GM21737 (cell line): ENCODE measurements around the gene YIF1B.

Source experiments
- ATAC-seq: cut with Tn5 transposase; IDR thresholded peaks from one replicate; pipeline ENCODE4 v1.9.1; 2021; ENCODE audit warnings: mild to moderate bottlenecking, moderate library complexity; ENCODE audit not compliant: unreplicated experiment

Gene YIF1B

DNA sequence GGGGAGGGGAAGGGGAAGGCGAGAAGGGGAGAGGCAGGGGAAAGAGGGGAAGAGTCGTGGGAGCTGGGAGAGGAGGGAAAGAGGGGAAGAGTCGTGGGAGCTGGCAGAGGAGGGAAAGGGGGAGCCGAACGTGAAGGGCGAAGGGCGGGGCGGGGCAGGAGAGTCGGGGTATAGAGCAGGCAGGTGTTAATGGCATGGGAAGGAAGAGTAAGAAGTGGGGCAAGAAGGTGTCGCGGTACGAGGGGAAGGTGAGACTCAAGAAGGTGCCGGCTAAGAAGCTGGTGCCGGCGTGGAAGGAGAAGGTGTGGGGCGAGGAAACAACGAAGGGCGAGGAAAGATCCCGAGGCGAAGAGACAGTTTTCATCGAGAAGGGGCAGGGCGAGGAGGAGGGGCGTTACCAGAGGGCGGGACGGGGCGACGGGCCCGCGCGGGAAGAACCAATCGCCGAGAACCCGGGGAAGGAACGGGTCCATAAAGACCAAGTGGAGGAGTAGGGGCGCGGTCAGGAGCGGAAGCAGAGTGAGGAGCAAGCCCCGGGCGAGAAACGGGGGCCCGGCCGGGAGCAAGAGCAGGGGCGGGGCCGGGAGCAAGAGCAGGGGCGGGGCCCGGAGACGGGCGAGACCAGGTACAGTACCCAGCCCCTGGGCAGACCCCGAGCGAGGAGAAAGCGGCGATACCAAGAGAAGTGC is 20.3 kb upstream of the YIF1B start:
- ATAC-seq, result peak; percentile 60

GRCh38 chr19:38333245-38333644 is 17.5 kb upstream of the YIF1B start:
- ATAC-seq, result no peak

DNA sequence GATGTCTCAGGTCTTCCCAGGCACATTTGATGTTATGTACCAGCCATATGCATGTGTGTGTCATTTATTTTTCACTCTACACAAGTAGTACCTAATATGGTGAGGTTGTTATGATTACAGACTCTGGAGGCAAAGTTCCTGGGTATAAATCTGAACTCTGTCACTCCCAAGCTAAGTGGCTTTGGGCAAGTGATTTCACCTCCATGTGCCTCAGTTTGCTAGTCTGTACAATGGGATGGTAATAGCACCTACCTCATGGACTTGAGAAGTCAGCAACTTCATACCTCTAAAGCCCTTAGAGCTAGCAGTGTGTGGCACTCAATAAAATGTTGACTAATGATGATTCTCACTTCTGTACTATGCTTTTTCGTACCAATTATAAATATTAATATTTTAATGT is 16.0 kb upstream of the YIF1B start:
- ATAC-seq, result no peak

DNA sequence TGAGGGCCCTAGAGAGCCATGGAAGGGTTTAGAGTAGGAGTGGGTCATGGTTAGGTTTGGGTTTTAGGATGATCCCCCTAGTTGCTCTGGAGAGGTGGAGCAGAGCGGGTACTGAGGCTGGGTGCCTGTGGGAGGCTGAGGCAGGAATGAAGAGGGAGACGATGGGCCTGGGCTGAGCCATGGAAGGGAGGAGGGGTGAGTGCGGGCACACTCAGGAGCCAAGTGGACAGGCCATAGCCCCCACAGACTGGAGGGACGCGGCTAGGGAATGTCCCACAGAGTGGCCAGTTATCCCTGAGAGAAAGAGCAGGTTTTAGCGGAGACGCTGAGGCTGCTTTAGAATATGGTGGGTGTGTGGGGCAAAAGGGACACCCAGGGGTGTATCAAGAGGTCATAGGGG is 13.9 kb upstream of the YIF1B start:
- ATAC-seq, result no peak

GRCh38 chr19:38326591-38326990 is 10.8 kb upstream of the YIF1B start:
- ATAC-seq, result no peak

DNA sequence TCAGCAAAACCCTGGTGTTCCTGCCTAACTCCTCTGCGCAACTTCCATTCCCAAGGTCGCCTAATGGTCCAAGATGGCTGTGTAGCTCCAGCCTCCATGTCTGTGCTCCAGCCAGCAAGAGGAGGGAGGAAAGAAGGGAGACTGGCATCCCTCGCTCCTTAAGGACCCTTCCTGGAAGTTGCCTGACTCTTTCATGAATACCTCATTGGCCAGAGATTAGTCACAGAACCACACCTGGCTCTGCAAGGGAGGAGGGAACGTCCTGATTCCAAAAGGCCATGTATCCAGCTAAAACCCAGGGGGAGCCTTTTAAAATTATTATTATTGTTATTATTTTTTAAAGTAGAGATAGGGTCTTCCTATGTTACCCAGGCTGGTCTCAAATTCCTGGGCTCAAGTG is 8.7 kb upstream of the YIF1B start:
- no peak for ATAC-seq

- no peak for ATAC-seq
Measured at GRCh38 chr19:38323291-38323690, 7.5 kb upstream of the YIF1B start.

- ATAC-seq, result no peak
Measured at GRCh38 chr19:38321646-38322196, 6.0 kb upstream of the YIF1B start.

- ATAC-seq, result no peak
Measured at GRCh38 chr19:38320969-38321339, 5.2 kb upstream of the YIF1B start.

DNA sequence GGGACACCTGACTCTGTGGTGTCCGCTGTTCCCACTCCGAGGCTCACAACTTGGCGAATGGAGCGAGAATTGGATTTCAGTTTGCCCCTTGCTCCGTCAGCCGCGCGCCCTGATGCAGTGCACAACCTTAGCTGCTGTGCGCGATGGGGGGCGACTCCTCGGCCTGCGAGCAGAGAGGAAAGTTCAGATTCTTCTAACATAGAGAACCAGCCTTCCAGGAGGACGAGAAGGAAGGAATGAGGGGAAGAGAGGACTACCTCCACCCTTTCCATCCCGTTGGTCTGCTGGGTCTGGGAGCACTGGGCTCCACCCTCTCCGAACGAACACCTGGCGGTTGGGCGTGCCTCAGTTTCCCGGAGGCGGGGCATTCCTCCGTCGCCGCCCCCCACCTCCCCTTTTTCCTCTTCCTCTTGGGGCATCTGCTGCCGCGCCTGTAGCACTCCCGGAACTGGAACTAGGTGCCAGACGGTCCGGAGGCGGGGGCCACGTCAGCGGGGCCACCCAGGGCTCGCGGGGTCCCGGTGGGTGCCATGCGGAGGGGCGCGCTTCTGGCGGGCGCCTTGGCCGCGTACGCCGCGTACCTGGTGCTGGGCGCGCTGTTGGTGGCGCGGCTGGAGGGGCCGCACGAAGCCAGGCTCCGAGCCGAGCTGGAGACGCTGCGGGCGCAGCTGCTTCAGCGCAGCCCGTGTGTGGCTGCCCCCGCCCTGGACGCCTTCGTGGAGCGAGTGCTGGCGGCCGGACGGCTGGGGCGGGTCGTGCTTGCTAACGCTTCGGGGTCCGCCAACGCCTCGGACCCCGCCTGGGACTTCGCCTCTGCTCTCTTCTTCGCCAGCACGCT is 3.9 kb upstream of the YIF1B start, which contains the start of gene KCNK6:
Gene KCNK6, plus strand, starts transcription at position 425 of the 838 bp plus-strand sequence. Its CDS starts 106 bp downstream, at position 531.
- no peak for ATAC-seq

DNA sequence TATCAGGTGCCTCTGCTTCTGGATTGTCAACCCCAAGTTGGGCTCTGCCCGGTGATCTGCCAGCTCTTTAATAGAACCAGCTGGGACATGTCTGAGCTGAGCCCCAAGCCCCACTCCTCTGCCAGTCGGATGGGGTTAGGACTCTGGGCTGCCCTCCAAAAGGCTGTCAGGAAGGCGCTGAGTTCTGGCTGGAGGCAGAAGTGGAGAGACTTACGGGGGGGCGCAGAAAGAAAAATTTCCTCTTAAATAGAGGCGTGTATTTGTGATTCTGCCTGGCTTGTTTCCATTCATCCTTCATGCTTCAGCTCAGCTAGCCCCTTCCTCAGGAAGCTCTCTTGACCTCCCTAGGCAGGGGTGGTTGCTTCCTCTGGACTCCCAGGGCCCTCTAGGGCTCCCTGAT is 2.9 kb upstream of the YIF1B start:
- no peak for ATAC-seq

DNA sequence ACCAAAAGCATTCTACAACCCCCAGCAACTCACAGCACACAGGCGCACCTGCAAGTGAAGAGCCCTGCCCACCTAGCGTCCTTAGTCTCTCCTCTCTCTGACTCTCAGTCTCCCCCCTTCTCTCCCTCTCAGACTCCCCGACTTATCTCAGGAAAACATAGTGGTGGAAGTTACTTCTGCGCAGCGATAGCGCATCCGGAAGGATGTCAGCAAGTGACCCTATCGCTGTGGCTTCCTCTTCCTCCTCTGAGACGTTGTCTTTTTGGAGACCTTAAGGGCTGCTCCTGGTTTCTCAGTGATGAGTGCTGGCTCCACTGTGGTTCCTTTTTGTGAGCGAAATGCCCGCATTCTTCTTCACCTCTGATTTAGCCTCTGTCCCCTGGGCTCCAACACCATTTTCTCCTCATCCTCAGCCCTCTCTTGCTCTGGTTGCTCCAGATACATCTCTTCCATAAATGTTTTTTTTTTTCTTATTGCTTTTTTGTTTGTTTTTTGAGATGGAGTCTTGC is 1.4 kb upstream of the YIF1B start:
- ATAC-seq, result no peak

- ATAC-seq, result peak; percentile 8
Measured at GRCh38 chr19:38316477-38317067, 825 bp upstream of the YIF1B start.

DNA sequence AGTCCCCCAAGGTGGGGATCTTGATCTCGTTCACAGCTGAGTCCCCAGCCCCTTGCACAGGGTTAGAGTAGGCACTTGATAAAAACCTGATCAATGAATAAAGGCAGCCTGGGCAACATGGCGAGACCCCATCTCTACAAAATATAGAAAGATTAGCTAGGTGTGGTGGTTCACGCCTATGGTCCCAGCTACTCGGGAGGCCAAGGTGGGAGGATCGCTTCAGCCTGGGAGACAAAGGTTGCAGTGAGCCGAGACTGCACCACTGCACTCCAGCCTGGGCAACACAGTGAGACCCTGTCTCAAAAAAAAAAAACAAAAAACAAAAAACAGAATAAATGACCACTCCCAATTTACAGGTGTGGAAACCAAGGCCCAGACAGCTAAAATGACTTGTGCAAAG is 4.8 kb downstream of the YIF1B start:
- ATAC-seq, result no peak

DNA sequence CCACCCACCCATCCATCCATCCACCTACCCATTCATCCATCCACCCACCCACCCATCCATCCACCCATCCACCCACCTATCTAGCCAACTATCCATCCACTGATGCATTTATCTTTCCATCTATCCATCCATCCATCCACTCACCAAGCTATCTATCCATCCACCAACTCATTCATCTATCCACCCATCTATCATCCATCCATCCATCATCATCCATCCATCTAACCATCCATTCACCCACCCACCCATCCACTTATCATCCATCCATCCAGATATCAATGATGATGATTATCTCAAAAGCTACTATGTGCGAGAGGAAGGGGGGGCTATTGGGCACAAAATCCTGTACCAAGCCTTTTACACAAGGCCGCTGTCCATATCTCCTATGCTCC is 5.5 kb downstream of the YIF1B start:
- ATAC-seq, result no peak

GRCh38 chr19:38309615-38310278 is 6.0 kb downstream of the YIF1B start:
- no peak for ATAC-seq

GRCh38 chr19:38308926-38309614 is 6.7 kb downstream of the YIF1B start:
- ATAC-seq, result no peak

- no peak for ATAC-seq
Measured at GRCh38 chr19:38308006-38308766, 7.6 kb downstream of the YIF1B start.

GRCh38 chr19:38307597-38307996 is 8.2 kb downstream of the YIF1B start:
- ATAC-seq, result no peak

DNA sequence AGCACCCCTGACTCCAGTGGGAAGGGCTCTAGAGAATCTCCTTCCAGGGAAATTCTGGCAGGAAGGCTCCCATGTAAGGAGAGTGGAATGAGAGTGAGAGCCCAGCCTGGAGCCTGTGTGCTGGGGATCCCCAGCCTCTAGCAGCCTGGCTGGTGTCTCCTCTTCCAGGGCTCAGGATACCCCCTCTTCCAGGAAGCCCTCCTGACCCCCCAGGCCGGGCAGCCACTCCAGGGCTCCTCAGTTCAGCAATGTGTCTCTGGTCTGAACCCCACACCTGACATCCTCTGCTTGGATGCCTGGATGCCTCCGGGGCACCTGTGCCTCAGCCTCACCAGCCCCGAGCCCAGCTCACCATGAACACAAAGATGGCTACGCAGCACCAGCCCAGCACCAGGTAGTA is 8.7 kb downstream of the YIF1B start:
- no peak for ATAC-seq
